Measurements from ENCODE around the gene WDR7. TPM values are rescaled to one million over a fixed set of nuclear protein-coding genes. Genes with fewer than 3 reads are reported as not detected.

WDR7 gene
- total and polyA plus RNA-seq, 10 of the 15 experiments (the other 5 are each of a cell fraction or from before 2014, with no cell fraction given) = 2.8 to 16.5 (median 11.7) TPM

- H3K4me2 ChIP-seq (ENCODE audit: control insufficient read depth, insufficient read depth) = peak overlapping the region; percentile 18; the same call in 1 of the 2 replicates
- ChIA-PET RAD21 (ENCODE audit: unreplicated experiment) (interaction anchor here (1.0 to 4.6 kb wide), 5 partner anchors 9 to 135 kb away, joined by 3 to 32 read pairs (median 5); no protein-coding TSS in a partner anchor), POLR2A (interaction anchor here (0.9 to 1.8 kb wide), 5 partner anchors 15 to 131 kb away, joined by 3 to 5 read pairs (median 4); no protein-coding TSS in a partner anchor), CTCF (interaction anchor here (0.9 to 1.8 kb wide), 4 partner anchors 10 to 18 kb away, joined by 3 to 9 read pairs (median 4); no protein-coding TSS in a partner anchor), SMC1A (ENCODE audit: uncharacterized antibody, unreplicated experiment) (interaction anchor here (0.6 to 7.8 kb wide), 13 partner anchors 8 to 90 kb away, joined by 3 to 94 read pairs (median 3); no protein-coding TSS in a partner anchor)
- H2AFZ ChIP-seq (ENCODE audit: control insufficient read depth, low read depth, low read length) = peak overlapping the region; percentile 54
- no peaks in the 10 kb centered on the region for H3K36me3 ChIP-seq (ENCODE audit: control insufficient read depth in 2 of 2, insufficient read depth in 2 of 2, low read length in 1 of 2)
- DNase-seq (ENCODE audit: low read depth, low spot score) (peak; percentile 63), FAIRE-seq (peak; percentile 94), ATAC-seq (peak; percentile 97)
- H3K4me3 ChIP-seq = no peak overlapping the region
- in situ Hi-C loops (cut with MboI) = no loop called here
- BruUV-seq (replicated peaks) = no TSS peak
- H3K79me2 ChIP-seq (ENCODE audit: control insufficient read depth, insufficient read depth, low read length) = no peaks in the 10 kb centered on the region
- WGBS (ENCODE audit: insufficient coverage, insufficient replicate concordance, low lambda C conversion rate, missing lambda C conversion rate) = 20% methylated on average over 5 of the region's 5 CpGs
- intact Hi-C loops (cut with micrococcal nuclease; ENCODE audit: unreplicated experiment) = no loop called here
- peaks cover 16% of the 10 kb centered on the region for H3K4me1 ChIP-seq (ENCODE audit: control insufficient read depth, insufficient read depth, low read length)
- H4K20me1 ChIP-seq (ENCODE audit: control insufficient read depth, insufficient read depth) = no peaks in the 10 kb centered on the region
- H3K27me3 ChIP-seq (replicated peaks in 1 of 2; ENCODE audit: control insufficient read depth in 2 of 2, insufficient read depth in 2 of 2, low read length in 1 of 2) = no peaks in the 10 kb centered on the region
- no peak overlapping the region for H3K9ac ChIP-seq (ENCODE audit: control insufficient read depth, insufficient read depth, low read length)
- peak overlapping the region; percentile 71 for H3K27ac ChIP-seq (ENCODE audit: control insufficient read depth, insufficient read depth)
- H3K9me3 ChIP-seq (replicated peaks; ENCODE audit: control insufficient read depth, insufficient read depth, low read length) = no peaks in the 10 kb centered on the region
- no peak for TF ChIP-seq SIN3A (IDR thresholded peaks at IDR 0.05; ENCODE audit: low read depth, low read length)
- no peak for TF ChIP-seq CHD2 (IDR thresholded peaks at IDR 0.05; ENCODE audit: borderline replicate concordance, low read depth, low read length)
- TF ChIP-seq BCL11A (IDR thresholded peaks at IDR 0.05; ENCODE audit: low read depth, low read length) = peak; percentile 35; the same call in 1 of the 2 replicates
- TF ChIP-seq MTA2 (IDR thresholded peaks at IDR 0.05; ENCODE audit: low read depth) = peak; percentile 65
- TF ChIP-seq MEF2A (IDR thresholded peaks at IDR 0.05; ENCODE audit: insufficient read depth, low read depth, low read length) = peak; percentile 62; the same call in 1 of the 2 replicates
- no peak for TF ChIP-seq NKRF (conservative IDR thresholded peaks at IDR 0.05)
- TF ChIP-seq BHLHE40 (IDR thresholded peaks at IDR 0.05; ENCODE audit: borderline replicate concordance in 1 of 2, low read depth in 2 of 2, low read length in 1 of 2) = no peak
- TF ChIP-seq SMAD1 (IDR thresholded peaks at IDR 0.05; ENCODE audit: low read depth, partially characterized antibody) = no peak
- no peak for TF ChIP-seq MAX (IDR thresholded peaks at IDR 0.05; ENCODE audit: low read depth, low read length)
- no peak for TF ChIP-seq KAT2A (conservative IDR thresholded peaks at IDR 0.05; ENCODE audit: control insufficient read depth, low read depth, low read length)
- TF ChIP-seq SMARCA5 (IDR thresholded peaks at IDR 0.05) = no peak
- TF ChIP-seq ESRRA (IDR thresholded peaks at IDR 0.05; ENCODE audit: low read length) = no peak
- no peak for TF ChIP-seq ZNF622 (IDR thresholded peaks at IDR 0.05)
- TF ChIP-seq POLR2AphosphoS5 (IDR thresholded peaks at IDR 0.05; ENCODE audit: low read length) = no peak
- no peak for TF ChIP-seq CEBPZ (IDR thresholded peaks at IDR 0.05; ENCODE audit: low read depth, low read length)
Measured at GRCh38 chr18:57004366-57005121, 353.4 kb downstream of the WDR7 start.
